Stimulated activated CD8-positive, alpha-beta memory T cell treated with anti-CD3 and anti-CD28 coated beads, Interleukin-7, amount 100 ng/mL, for 24 hours (primary cell): ENCODE data around the gene GRK5.

ENCODE experiments used
- DNase-seq: peaks from one replicate; pipeline ENCODE4 v3.0.0-alpha.2; 2020; ENCODE audit warnings: low read depth

Gene GRK5

DNA sequence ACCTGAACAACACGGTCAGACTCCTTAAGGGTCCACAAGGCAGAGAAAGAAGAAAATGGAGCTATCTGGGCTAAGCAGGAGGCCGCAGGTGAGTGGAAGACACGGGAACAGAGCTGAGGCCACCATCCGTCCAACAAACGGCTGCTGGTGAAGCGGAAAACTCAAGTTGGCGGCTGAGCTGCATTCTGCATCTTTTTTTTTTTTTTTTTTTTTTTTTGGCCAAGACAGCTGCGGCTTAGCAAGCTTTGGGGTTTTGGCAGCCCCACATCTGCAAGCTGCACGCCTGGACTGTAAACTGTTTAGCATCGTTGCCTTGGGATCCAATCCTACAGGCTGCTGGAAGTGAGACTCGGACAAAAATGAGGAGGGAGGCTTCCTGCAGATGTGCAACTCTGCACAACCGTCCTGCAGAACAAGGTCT is 297.8 kb downstream of the GRK5 start:
- no peak for DNase-seq
